Thyroid gland (tissue), 4 donors: ENCODE data around the gene ARID3C.

Experiments used
- CTCF ChIP-seq, 6 experiments: fragments of 200-600 bp in 3 of 6; fragments of 450-650 bp in 3 of 6; sonication (generic) in 3 of 6; IDR thresholded peaks; one replicate each; pipeline ENCODE4 v1.5.1; 2016 to 2019; ENCODE audit warnings: antibody characterized with exemption in 6 of 6, mild to moderate bottlenecking in 2 of 6, inconsistent platforms in 1 of 6, moderate library complexity in 1 of 6
- POLR2A ChIP-seq, 2 donors: fragments of 450-650 bp; IDR thresholded peaks; one replicate each; pipeline ENCODE4 v1.6.1; 2017; ENCODE audit warnings: antibody characterized with exemption in 2 of 2, mild to moderate bottlenecking in 2 of 2, moderate library complexity in 1 of 2

GRCh38 chr9:34582787-34583186 is 46.1 kb downstream of the ARID3C start:
- TF ChIP-seq CTCF (IDR thresholded peaks at IDR 0.05) (no peak), POLR2A (IDR thresholded peaks at IDR 0.05) (no peak)
